Tibial nerve (tissue), 4 donors: ENCODE measurements around the gene MUCL3. TPM values are rescaled to one million over a fixed set of nuclear protein-coding genes. Genes with fewer than 3 reads are reported as not detected.
A peak's percentile ranks its signal among the peaks of the same experiment; 100 is the strongest.

Experiments
- DNase-seq, 2 donors: peaks; one replicate each; pipeline ENCODE4 v3.0.0-alpha.2; 2019; ENCODE audit warnings: low spot score in 2 of 2
- H3K27ac ChIP-seq, 4 donors: fragments of 200-600 bp; sonication (generic) in 3 of 4; one replicate each; pipeline ENCODE4 v1.5.1; 2017 to 2019; ENCODE audit warnings: mild to moderate bottlenecking in 1 of 4
- H3K27me3 ChIP-seq, 2 donors: fragments of 200-600 bp; sonication (generic) in 1 of 2; one replicate each; pipeline versions ENCODE4 v1.5.1 to v1.6.0; 2017 to 2019
- H3K36me3 ChIP-seq, 3 donors: fragments of 200-600 bp; sonication (generic); one replicate each; pipeline ENCODE4 v1.5.1; 2018 to 2019
- H3K4me1 ChIP-seq, 4 donors: fragments of 200-600 bp; sonication (generic) in 3 of 4; one replicate each; pipeline ENCODE4 v1.5.1; 2017 to 2019
- H3K4me3 ChIP-seq, 4 donors: fragments of 200-600 bp; sonication (generic) in 3 of 4; one replicate each; pipeline ENCODE4 v1.5.1; 2017 to 2019; ENCODE audit warnings: mild to moderate bottlenecking in 1 of 4, moderate library complexity in 1 of 4
- H3K9me3 ChIP-seq, 4 donors: fragments of 200-600 bp; sonication (generic) in 3 of 4; one replicate each; pipeline ENCODE4 v1.5.1; 2017 to 2019
- EP300 ChIP-seq, 2 donors: sonication (generic); formaldehyde crosslinking; IDR thresholded peaks; one replicate each; pipeline ENCODE4 v1.6.1; 2017; ENCODE audit warnings: antibody characterized with exemption in 2 of 2, mild to moderate bottlenecking in 1 of 2
- POLR2A ChIP-seq, 2 donors: fragments of 450-650 bp; IDR thresholded peaks; one replicate each; pipeline ENCODE4 v1.6.1; 2017; ENCODE audit warnings: antibody characterized with exemption in 2 of 2, mild to moderate bottlenecking in 2 of 2, moderate library complexity in 2 of 2
- WGBS, 2 donors: methylation state at CpG; one replicate each; pipeline ENCODE4 v1.1.5; 2018; 5-methylcytosine and 5-hydroxymethylcytosine counted together
- total RNA-seq, 4 donors: library from RNA; depleted of rRNA; stranded (reverse); fragments of >200 nt; gene quantifications; one replicate each; pipeline ENCODE4 v1.1.0, GENCODE V29; 2016
- TF ChIP-seq, protein P1 (sequence below), 5 experiments: fragments of 200-600 bp in 3 of 5; fragments of 450-650 bp in 2 of 5; sonication (generic) in 3 of 5; IDR thresholded peaks; one replicate each; pipeline ENCODE4 v1.5.1; 2016 to 2019; ENCODE audit warnings: antibody characterized with exemption in 5 of 5, mild to moderate bottlenecking in 3 of 5, moderate library complexity in 2 of 5

Gene MUCL3
- total RNA-seq, 4 donors from 2014 or later, result under 0.01 TPM; not detected in 3

DNA sequence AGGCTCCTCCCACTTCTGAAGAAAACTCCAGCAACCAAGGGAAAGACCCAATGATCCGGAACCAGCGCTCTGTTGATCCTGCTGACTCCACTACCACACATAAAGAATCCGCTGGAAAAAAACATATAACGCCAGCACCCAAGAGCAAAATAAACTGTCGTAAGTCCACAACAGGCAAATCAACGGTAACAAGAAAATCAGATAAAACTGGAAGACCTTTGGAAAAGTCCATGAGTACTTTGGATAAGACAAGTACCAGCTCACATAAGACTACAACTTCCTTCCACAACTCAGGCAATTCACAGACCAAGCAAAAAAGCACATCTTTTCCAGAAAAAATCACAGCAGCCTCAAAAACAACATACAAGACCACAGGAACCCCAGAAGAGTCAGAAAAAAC is 8.0 kb downstream of the MUCL3 start:
- no peaks in the 10 kb centered on the region for H3K4me1 ChIP-seq
- WGBS, 2 donors, result 93 to 96% methylated on average over 6 of the region's 6 CpGs
- H3K27me3 ChIP-seq, result no peaks in the 10 kb centered on the region
- TF ChIP-seq POLR2A (IDR thresholded peaks at IDR 0.05) (no peak), EP300 (IDR thresholded peaks at IDR 0.05) (no peak)
- no peak for DNase-seq
- H3K27ac ChIP-seq, result no peak overlapping the region
- no peak overlapping the region for H3K4me3 ChIP-seq
- H3K36me3 ChIP-seq, result no peaks in the 10 kb centered on the region
- no peaks in the 10 kb centered on the region for H3K9me3 ChIP-seq

DNA sequence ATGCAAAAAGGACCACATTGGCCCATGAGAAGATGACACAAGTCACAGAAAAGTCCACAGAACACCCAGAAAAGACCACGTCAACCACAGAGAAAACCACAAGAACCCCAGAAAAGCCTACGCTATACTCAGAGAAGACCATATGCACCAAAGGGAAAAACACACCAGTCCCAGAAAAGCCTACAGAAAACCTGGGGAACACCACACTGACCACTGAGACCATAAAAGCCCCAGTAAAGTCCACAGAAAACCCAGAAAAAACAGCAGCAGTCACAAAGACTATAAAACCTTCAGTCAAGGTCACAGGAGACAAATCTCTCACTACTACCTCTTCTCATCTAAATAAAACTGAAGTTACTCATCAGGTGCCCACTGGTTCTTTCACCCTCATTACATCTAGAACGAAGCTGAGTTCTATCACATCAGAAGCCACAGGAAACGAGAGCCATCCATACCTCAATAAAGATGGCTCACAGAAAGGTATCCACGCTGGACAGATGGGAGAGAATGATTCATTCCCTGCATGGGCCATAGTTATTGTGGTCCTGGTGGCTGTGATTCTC is 11.2 kb downstream of the MUCL3 start:
- H3K9me3 ChIP-seq, result no peaks in the 10 kb centered on the region
- no peaks in the 10 kb centered on the region for H3K36me3 ChIP-seq
- WGBS, 2 donors, result 87% methylated on average over 5 of the region's 5 CpGs
- TF ChIP-seq POLR2A (IDR thresholded peaks at IDR 0.05) (no peak), EP300 (IDR thresholded peaks at IDR 0.05) (no peak)
- TF ChIP-seq, protein P1, sequence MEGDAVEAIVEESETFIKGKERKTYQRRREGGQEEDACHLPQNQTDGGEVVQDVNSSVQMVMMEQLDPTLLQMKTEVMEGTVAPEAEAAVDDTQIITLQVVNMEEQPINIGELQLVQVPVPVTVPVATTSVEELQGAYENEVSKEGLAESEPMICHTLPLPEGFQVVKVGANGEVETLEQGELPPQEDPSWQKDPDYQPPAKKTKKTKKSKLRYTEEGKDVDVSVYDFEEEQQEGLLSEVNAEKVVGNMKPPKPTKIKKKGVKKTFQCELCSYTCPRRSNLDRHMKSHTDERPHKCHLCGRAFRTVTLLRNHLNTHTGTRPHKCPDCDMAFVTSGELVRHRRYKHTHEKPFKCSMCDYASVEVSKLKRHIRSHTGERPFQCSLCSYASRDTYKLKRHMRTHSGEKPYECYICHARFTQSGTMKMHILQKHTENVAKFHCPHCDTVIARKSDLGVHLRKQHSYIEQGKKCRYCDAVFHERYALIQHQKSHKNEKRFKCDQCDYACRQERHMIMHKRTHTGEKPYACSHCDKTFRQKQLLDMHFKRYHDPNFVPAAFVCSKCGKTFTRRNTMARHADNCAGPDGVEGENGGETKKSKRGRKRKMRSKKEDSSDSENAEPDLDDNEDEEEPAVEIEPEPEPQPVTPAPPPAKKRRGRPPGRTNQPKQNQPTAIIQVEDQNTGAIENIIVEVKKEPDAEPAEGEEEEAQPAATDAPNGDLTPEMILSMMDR (IDR thresholded peaks at IDR 0.05), result no peak
- DNase-seq, result no peak
- peaks cover 0 to 17% (median 5%) of the 10 kb centered on the region in 4 donors for H3K4me1 ChIP-seq
- H3K4me3 ChIP-seq, result no peak overlapping the region
- H3K27ac ChIP-seq, result no peak overlapping the region
- H3K27me3 ChIP-seq, result no peaks in the 10 kb centered on the region

DNA sequence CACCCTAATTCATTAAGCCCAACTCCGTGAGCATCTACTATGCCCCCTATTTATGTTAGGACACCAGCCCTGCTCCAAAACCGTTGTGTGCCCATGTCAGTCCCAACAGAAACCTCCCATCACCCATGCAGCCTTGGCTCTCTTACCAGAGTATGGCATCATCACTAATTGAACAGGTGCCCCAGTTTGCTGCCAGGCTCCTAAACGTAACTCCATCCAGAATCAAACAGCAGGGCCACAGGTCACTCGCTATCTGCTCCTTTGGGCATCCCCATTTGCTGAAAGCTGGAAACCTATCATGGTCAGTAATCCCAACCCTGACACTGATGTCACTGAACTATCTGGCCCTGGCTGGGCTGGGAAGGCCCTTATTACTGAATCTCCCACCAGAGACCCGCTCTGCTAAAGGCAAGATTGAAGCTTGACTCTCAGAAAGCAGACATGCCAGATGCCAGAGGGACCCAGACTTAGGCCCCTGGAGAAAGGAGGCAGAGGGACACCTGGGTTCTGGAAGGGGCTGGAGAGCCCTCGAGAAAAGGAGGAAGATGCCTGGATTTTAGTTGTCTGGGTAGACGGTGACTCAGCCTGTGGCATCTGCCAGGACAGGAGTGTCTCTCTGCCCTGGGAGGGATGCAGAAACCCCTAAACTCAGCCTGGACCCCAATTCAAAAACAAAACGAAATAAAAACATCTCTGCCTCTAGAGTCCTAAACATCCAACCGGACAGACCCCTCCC is 14.0 kb downstream of the MUCL3 start:
- H3K4me3 ChIP-seq, result peak overlapping the region; percentile 31 to 60 (median 42)
- 61 to 62% methylated on average over 9 of the region's 9 CpGs for WGBS, 2 donors
- no peaks in the 10 kb centered on the region for H3K27me3 ChIP-seq

DNA sequence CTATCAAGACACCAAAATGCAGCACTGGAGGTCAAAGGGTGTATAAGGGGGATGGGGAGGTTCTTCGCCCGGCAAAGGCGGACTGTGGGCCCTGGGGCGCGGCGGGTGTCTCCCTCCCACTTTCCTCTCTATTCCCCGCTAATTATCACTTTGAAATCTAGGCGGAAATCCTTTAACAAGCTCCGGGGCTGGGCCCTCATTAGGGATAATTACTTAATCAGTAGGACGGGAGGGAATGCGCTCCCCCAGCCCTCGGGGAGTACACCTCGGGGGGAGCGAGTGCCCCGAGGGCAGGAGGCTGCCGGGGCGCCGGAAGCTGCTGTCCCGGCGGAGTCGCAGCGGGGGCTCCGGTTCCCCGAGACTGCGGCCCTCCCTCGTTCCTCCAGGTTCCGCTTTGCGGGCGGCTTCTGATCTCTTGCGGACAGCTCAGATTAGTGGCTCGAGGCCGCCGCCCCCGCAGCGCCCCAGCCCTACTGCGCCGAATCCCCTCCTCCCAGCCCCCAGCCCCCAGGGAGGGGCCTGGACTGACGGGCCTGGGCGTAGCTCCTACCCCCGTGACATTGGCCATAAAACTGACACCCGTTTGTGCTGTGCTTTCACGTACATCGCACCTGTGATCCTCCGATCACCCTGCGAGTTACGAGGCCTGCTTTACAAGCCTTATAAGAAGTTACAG is 14.7 kb downstream of the MUCL3 start:
- TF ChIP-seq, protein P1 (IDR thresholded peaks at IDR 0.05), result no peak
- TF ChIP-seq EP300 (IDR thresholded peaks at IDR 0.05), result no peak
- TF ChIP-seq POLR2A (IDR thresholded peaks at IDR 0.05), result no peak
- peak overlapping the region; percentile 31 to 60 (median 42) for H3K4me3 ChIP-seq
- H3K27me3 ChIP-seq, result no peaks in the 10 kb centered on the region
- DNase-seq, result no peak
- peaks cover 0 to 17% (median 5%) of the 10 kb centered on the region in 4 donors for H3K4me1 ChIP-seq
- H3K9me3 ChIP-seq, result no peaks in the 10 kb centered on the region
- peak overlapping the region in 3 of 4 donors; percentile 6 to 63 (median 17) for H3K27ac ChIP-seq
- 5 to 15% methylated on average over 30 to 46 of the region's 46 CpGs for WGBS, 2 donors
- H3K36me3 ChIP-seq, result no peaks in the 10 kb centered on the region

More for the DNA sequence above, 14.0 kb downstream of the MUCL3 start:
- TF ChIP-seq, protein P1 (IDR thresholded peaks at IDR 0.05), result no peak
- no peak for TF ChIP-seq EP300 (IDR thresholded peaks at IDR 0.05)
- no peak for TF ChIP-seq POLR2A (IDR thresholded peaks at IDR 0.05)
- H3K9me3 ChIP-seq, result no peaks in the 10 kb centered on the region
- no peaks in the 10 kb centered on the region for H3K36me3 ChIP-seq
- no peak for DNase-seq
- H3K4me1 ChIP-seq, result peaks cover 0 to 17% (median 5%) of the 10 kb centered on the region in 4 donors
- H3K27ac ChIP-seq, result peak overlapping the region in 2 of 4 donors; percentile 6 to 63

DNA sequence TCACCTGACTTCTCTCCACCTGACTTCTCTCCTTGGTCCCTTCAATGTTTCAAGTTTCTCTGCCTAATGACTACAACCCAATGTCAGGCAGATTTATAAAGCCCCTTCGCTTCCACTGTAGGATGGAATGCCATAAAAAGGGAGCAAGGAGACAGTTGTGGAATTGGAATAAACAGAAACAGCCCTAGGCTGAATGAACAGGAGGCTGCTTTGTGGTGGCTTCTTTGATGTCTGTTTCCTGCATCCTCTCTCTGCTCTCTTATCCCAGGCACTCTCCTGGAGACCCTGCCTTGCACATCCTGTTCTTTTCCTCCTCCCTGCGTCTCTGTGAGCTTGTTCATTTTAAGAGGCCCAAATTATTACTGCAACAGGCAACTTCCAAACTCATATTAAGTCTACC is 16.9 kb downstream of the MUCL3 start:
- H3K36me3 ChIP-seq, result no peaks in the 10 kb centered on the region
- H3K27ac ChIP-seq, result no peak overlapping the region
- WGBS, 2 donors, result 69 to 76% methylated on average over 2 of the region's 2 CpGs
- H3K9me3 ChIP-seq, result no peaks in the 10 kb centered on the region
- H3K4me3 ChIP-seq, result no peak overlapping the region
- no peak for DNase-seq
- TF ChIP-seq POLR2A (IDR thresholded peaks at IDR 0.05) (no peak), EP300 (IDR thresholded peaks at IDR 0.05) (no peak)
- TF ChIP-seq, protein P1 (IDR thresholded peaks at IDR 0.05), result no peak
- peaks cover 0 to 17% (median 5%) of the 10 kb centered on the region in 4 donors for H3K4me1 ChIP-seq
- H3K27me3 ChIP-seq, result no peaks in the 10 kb centered on the region
